ENCODE results near the gene EFNA5. TPM values are rescaled to one million over a fixed set of nuclear protein-coding genes. Genes with fewer than 3 reads are reported as not detected.

Gene EFNA5
- total and polyA plus RNA-seq, 2 of the 13 experiments (the other 11 are each of a cell fraction or from before 2014, with no cell fraction given) = not detected

- H2AFZ ChIP-seq (ENCODE audit: low read length) = no peak overlapping the region
- DNase-seq (ENCODE audit: low spot score) (no peak), FAIRE-seq (no peak), ATAC-seq (no peak)
- H3K4me1 ChIP-seq (ENCODE audit: insufficient read depth, low read length) = no peaks in the 10 kb centered on the region
- in situ Hi-C loops (cut with HindIII; ENCODE audit: extremely low pct_ligation_motif_present, low pct_unique_long_range_greater_than_20kb) = no loop called here
- H3K4me2 ChIP-seq (ENCODE audit: low read depth, low read length) = no peak overlapping the region
- ChIA-PET CTCF (ENCODE audit: low intra/inter-chr PET ratio, low total read pairs) (no interaction called here), POLR2A (no interaction called here)
- no peak overlapping the region for H3K27ac ChIP-seq (ENCODE audit: extremely low read length, insufficient read depth, low read length)
- no peak overlapping the region for H3K4me3 ChIP-seq (replicated peaks in 1 of 3; ENCODE audit: insufficient read depth in 1 of 3, low read depth in 2 of 3, low read length in 3 of 3)
- TF ChIP-seq CBX1 (IDR thresholded peaks at IDR 0.05; ENCODE audit: low read depth) (no peak), ZNF10 (CRISPR knock-in tag; IDR thresholded peaks at IDR 0.05; ENCODE audit: borderline replicate concordance, low read depth) (no peak), ZSCAN9 (CRISPR knock-in tag; IDR thresholded peaks at IDR 0.05; ENCODE audit: borderline replicate concordance) (no peak), ZFYVE20 (CRISPR knock-in tag; IDR thresholded peaks at IDR 0.05; ENCODE audit: borderline replicate concordance, low read depth) (no peak), FOXC1 (CRISPR knock-in tag; IDR thresholded peaks at IDR 0.05; ENCODE audit: borderline replicate concordance) (no peak), ZFAT (CRISPR knock-in tag; conservative IDR thresholded peaks at IDR 0.05) (no peak), CBX2 (IDR thresholded peaks at IDR 0.05; ENCODE audit: low read depth, low read length) (no peak), CBX2 (CRISPR knock-in tag; IDR thresholded peaks at IDR 0.05; ENCODE audit: low read depth) (no peak)
- TF ChIP-seq, protein P1, sequence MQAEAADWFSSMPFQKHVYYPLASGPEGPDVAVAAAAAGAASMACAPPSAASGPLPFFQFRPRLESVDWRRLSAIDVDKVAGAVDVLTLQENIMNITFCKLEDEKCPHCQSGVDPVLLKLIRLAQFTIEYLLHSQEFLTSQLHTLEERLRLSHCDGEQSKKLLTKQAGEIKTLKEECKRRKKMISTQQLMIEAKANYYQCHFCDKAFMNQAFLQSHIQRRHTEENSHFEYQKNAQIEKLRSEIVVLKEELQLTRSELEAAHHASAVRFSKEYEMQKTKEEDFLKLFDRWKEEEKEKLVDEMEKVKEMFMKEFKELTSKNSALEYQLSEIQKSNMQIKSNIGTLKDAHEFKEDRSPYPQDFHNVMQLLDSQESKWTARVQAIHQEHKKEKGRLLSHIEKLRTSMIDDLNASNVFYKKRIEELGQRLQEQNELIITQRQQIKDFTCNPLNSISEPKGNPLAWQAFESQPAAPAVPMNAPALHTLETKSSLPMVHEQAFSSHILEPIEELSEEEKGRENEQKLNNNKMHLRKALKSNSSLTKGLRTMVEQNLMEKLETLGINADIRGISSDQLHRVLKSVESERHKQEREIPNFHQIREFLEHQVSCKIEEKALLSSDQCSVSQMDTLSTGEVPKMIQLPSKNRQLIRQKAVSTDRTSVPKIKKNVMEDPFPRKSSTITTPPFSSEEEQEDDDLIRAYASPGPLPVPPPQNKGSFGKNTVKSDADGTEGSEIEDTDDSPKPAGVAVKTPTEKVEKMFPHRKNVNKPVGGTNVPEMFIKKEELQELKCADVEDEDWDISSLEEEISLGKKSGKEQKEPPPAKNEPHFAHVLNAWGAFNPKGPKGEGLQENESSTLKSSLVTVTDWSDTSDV (CRISPR knock-in tag; IDR thresholded peaks at IDR 0.05) = no peak
- TF ChIP-seq, protein P2, sequence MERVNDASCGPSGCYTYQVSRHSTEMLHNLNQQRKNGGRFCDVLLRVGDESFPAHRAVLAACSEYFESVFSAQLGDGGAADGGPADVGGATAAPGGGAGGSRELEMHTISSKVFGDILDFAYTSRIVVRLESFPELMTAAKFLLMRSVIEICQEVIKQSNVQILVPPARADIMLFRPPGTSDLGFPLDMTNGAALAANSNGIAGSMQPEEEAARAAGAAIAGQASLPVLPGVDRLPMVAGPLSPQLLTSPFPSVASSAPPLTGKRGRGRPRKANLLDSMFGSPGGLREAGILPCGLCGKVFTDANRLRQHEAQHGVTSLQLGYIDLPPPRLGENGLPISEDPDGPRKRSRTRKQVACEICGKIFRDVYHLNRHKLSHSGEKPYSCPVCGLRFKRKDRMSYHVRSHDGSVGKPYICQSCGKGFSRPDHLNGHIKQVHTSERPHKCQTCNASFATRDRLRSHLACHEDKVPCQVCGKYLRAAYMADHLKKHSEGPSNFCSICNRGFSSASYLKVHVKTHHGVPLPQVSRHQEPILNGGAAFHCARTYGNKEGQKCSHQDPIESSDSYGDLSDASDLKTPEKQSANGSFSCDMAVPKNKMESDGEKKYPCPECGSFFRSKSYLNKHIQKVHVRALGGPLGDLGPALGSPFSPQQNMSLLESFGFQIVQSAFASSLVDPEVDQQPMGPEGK (CRISPR knock-in tag; IDR thresholded peaks at IDR 0.05) = no peak
- no peaks in the 10 kb centered on the region for H3K27me3 ChIP-seq (ENCODE audit: control insufficient read depth in 1 of 2, insufficient read depth in 2 of 2, low read length in 2 of 2)
- 28% methylated on average over 6 of the region's 6 CpGs for WGBS (ENCODE audit: low lambda C conversion rate)
- no peaks in the 10 kb centered on the region for H3K79me2 ChIP-seq (ENCODE audit: insufficient read depth, low read length)
- no peaks in the 10 kb centered on the region for H3K36me3 ChIP-seq (replicated peaks in 1 of 2; ENCODE audit: control insufficient read depth in 1 of 2, insufficient read depth in 2 of 2, low read length in 2 of 2)
- no peaks in the 10 kb centered on the region for H4K20me1 ChIP-seq (ENCODE audit: insufficient read depth, low read length)
- peaks cover 16% of the 10 kb centered on the region; the same call in 1 of the 2 replicates for H3K9me3 ChIP-seq (ENCODE audit: low read length)
- no peak overlapping the region for H3K9ac ChIP-seq (ENCODE audit: insufficient read depth, low read depth, low read length)
- no TSS peak for BruUV-seq (replicated peaks)
- intact Hi-C loops (cut with micrococcal nuclease; ENCODE audit: unreplicated experiment) = no loop called here
Observed at GRCh38 chr5:107341376-107342084, 329.2 kb downstream of the EFNA5 start.

All from HepG2 (cell line).